ENCODE results near the gene RAP1GDS1.
"Not testable (repeated sequence)": the region's sequence is repeated elsewhere in the genome, so short reads cannot be mapped to it uniquely, and the experiment has no call there.

The RAP1GDS1 gene

DNA sequence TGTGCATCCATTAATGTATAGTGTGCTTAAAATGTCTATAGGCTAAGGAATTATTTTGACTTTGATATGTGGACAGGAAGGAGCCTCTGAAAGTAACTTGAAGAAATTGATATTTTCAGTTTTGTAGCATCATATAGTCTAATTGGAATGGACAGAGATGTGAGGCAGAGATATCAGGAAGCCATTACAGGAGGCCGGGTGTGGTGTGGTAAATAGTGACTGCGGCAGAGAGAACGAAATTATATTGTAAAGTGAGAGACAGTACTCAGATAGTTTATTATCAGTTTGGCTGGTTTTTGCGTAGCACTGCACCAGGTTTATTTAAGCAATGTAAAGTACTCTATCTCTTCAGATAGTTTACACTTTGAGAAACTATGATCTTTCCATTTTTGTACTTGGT lies 98.5 kb downstream of the RAP1GDS1 start:
- no peak for DNase-seq

DNA sequence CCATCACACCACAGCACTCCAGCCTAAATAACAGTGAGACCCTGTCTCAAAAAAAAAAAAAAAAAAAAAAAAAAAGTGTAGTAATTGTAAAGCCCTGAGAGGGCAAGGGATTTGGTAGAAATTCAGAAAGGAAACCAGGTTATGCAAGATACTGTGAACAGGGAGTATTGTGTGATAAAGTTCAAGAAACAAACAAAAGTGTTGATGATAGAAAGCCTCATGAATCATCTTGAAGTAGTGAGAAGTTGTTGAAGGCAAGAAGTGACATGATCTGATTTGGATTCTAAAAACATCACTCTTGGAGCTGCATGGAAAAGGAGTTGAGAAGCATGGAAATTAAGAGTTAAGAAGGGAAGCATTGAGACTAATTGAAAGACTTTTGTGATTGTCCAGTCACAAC lies 102.2 kb downstream of the RAP1GDS1 start:
- no peak for DNase-seq

DNA sequence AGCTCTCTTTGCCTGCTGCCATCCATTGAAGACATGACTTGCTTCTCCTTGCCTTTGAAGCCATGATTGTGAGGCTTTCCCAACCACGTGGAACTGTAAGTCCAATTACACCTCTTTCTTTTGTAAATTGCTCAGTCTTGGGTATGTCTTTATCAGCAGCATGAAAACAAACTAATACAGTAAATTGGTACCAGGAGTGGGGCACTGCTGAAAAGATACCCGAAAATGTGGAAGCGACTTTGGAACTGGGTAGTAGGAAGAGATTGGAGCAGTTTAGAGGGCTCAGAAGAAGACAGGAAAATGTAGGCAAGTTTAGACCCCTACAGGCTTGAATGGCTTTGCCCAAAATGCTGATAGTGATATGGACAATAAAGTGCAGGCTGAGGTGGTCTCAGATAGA lies 105.1 kb downstream of the RAP1GDS1 start:
- not testable (repeated sequence) for DNase-seq

DNA sequence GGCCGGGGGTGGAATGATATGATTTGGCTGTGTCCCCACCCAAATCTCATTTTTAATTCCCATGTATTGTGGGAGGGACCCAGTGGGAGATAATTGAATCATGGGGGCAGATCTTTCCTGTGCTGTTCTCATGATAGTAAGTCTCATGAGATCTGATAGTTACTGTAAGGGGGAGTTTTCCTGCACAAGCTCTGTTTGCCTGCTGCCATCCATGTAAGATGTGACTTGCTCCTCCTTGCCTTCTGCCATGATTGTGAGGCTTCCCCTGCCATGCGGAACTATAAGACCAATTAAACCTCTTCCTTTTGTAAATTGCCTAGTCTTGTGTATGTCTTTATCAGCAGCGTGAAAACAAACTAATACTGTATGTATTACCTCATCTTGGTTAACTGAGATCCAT lies 106.8 kb downstream of the RAP1GDS1 start:
- DNase-seq: not testable (repeated sequence)

DNA sequence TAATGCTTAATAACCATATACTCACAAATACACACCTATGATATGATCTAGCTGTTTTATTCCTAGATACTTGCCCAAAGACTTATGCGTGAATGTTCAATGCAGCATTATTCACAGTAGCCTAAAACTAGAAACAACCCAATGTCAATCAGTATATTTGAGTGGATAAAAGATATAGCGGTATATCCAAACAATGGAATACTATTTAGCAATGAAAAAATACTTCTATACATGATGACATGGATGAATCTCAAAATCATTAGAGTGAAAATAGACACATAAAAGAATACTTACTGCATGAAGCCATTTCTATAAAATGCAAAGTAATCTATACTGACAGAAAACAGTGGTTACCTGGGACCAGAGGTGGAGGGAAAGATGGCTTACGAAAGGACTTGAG lies 108.1 kb downstream of the RAP1GDS1 start:
- DNase-seq: no peak

DNA sequence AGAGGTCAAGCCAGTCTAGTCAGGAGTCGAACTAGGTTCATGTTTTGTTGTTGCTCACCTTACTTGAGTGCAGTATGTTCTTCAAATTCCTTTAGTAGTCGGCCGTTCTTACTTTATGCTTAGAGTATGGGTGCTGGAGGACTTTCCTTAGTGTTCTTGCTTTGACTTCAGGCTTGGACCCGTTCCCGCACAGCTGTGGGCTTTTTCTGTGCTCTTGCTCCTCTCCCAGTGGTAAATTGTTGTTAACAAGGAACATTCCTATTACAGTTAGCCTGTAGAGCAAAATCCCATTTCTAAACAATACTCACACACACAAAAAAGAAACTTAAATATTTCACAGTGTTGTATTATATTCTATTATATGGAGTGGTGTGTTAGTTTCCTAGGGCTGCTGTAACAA lies 113.5 kb downstream of the RAP1GDS1 start:
- no peak for DNase-seq

DNA sequence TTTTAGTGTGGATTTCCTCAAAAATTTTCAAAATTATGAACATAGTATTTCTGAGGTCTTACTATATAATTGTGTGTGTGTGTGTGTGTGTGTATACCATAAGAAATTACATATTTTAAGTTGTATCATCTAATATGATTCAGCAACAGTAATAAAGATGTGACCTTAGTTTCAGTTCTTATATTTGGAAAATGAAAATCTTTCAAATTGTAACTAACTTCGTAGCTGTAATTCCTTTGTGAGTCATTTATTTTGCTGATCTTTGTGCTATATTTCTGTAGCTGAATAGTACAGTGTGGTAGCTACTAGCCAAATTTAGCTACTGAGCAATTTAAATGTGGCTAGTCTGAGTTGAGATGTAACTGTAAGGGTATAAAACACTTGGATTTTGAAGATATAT lies 116.4 kb downstream of the RAP1GDS1 start:
- no peak for DNase-seq

DNA sequence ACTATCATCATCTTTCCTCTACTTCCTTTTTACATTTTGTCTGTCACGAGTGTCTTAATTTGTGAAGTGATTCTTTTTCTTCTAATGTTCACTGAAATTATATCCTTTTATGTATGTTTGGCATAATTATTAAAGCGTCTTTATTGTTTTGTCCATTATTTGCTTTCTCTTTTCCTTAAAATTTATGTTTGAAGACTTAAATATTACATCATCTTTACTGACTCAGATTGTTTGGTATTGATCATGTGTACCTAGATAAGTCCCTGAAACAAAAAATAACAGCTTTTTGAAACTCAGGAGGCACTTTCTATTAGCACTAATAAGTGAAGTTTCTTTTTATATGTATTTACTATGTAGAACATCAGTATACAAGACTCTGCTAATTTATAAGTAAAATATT lies 120.1 kb downstream of the RAP1GDS1 start:
- DNase-seq: no peak

DNA sequence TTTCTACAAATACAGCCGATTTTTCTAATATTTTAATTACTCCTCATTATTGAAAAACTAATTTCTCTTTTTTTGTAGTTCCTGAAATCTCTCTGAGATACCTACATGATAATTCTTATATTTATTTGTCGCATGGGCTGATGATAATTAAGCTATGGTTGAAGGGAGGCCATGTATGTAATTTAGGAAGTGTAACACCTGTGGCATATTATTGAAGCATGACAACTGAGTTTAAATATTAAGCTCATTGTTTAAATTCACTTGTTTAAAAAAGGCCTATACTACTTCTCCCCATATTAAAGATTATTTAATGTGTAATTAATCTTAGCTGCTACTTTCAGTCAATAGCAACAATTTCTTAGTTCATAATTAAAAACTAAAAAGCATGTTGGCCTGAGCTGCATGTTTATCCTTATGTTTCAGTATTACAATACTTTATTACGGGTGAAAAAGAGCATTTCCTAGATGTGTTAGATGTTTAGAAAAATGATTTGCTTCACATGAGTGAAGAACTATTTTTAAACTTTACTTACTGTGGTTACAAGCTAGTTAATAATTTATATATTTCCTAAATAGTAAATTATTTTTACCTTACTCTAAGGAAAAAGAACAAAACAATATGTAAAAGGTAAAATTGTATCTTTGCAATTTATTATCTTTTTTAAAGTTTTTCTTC lies 122.4 kb downstream of the RAP1GDS1 start:
- DNase-seq: no peak

DNA sequence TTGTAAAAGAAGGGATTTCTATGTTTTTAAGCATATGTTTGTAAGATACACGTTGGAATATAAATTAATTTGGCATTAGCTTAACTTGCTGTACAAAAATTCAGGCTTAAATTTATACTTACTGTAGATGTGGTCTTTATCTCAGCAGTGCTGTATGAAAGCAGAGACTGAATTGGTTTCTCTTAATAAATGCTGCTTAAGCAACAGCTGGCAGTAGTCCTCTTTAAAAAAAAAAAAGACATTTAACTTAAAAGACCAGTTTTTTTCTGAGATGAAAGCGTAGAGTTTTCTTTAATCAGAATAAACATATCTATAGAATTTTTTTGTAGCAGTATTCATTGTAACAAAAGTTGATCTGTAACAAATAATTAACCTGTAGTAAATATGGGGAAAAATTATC lies 124.6 kb downstream of the RAP1GDS1 start:
- DNase-seq: no peak

DNA sequence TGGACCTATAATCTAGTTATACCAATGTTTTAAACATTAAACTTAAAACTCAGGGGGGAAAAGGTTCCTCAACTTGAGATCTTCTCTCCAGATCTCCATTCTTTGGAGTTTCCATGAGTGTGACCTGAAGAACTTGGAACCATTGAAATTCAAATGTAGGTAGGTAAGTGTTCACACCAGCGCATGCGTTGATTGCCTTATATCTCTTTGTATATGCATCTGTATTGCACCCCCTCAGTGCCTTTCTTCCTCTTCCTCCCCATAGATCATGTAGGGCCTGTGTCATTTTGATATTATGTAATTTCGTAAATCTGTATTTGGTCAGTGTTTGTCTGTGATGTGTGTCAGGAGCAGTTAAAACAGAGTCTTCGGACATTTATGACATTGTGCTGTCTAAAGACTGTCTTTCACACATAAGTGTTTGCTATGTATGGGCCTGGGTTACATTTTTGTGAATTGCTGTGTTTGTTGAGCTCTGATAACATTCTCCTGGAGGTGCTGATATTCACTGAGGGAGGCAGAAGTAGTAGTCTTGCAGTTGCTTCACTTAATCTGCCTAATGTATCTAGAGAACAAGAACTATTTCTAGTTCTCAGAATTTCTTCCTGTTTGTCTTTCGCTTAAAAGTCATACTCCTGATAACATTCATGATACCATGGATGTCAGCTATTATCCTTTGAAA lies 126.3 kb downstream of the RAP1GDS1 start:
- DNase-seq: no peak

DNA sequence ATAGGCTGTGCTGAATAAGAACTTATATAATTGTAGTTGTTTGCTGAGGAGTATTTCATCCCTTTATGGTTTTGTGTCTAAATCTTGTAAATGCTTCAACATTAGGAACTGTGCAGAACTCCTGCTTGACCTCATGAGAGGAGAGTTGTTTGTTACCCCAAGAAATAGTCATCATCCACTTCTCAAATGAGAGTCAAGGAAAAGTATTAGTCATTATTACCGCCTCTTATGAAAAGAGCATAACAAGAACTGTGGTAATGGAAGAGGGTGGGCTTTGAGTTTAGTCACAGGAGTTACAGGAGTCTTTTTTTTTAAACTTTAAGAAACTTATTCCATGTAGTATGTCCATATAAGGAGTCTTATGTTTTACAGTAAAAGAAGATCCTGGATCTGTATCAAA lies 132.9 kb downstream of the RAP1GDS1 start:
- no peak for DNase-seq

DNA sequence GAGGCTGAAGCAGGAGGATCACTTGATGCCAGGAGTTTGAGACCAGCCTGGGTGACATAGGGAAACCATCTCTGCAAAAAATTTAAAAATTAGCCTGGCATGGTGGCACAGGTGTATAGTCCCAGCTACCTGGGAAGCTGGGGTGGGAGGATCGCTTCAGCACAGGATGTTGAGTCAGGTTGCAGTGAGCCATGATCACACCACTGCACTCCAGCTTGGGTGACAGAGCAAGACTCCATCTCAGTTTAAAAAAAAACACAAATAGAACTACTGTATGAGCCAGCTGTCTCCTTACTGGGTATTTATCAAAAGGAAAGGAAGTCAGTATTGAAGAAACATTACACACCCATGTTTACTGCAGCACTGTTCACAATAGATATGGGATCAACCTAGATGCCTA lies 138.7 kb downstream of the RAP1GDS1 start:
- DNase-seq: no peak

DNA sequence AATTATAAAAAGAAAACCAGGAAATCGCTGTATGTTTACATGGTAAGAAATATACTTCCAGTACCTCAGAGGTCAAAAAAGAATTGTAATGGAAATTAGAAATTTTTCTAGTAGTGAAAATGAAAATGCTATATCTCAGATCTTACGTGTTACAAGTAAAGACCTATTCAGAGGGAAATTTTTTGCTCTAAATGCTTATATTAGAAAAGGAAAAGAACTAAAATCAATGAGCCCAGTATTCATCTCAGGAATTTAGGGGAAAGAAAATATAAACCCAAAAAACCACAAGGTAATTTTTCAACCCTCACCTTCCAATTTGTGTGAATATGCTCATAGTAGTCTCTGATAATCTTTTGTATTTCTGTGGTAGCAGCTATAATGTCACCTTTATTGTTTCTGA lies 145.6 kb downstream of the RAP1GDS1 start:
- no peak for DNase-seq

DNA sequence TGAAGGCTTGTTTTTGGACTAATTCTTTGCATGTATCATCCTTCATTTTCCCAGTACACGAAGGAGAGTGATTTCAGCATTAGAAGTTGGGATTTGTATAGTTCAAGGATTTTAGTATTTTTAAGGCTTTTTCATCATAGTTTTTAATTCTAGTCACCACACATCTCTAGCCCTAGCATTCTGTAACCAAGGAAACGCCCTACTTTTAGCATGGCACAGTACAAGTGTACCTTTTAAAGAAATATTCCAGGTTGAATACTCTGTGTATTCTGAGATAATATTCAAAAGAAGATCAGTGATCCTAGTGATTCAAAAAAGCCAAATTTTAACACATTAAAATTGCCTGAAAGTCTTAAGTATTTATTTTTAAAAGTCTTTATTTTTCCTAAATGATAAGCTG lies 150.5 kb downstream of the RAP1GDS1 start:
- DNase-seq: no peak

DNA sequence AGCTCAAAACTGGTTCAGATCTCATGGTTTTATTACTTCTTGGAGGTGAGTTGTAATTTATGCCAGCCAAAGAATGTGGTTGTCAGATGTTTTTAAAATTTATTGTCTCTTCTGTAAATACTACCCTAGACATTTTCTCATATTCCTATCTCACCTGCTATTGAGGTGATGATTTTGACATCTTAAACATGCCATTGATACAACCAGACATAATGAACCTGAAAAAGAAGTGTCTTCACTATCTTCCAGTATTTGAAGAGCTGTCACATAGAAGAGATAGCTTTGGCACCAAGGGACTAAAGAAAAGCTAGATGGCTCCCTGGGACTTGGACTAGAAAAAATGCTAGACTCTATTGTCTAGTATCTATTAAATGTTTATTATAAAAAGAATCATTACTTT lies 155.7 kb downstream of the RAP1GDS1 start:
- no peak for DNase-seq

DNA sequence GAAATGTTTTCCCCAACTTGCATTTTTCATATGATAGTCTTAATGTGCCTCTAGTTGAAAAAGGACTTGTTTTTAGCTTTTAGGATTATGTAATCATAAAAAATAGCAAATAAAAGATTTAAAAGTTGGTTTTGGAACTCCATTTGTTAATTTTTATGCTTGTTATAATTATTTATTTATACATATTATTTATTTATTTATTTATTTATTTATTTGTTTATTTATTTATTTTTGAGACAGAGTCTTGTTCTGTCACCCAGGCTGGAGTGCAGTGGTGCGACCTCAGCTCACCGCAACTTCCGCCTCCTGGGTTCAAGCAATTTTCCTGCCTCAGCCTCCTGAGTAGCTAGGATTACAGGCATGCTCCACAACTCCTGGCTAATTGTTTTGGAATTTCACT lies 159.0 kb downstream of the RAP1GDS1 start:
- not testable (repeated sequence) for DNase-seq

DNA sequence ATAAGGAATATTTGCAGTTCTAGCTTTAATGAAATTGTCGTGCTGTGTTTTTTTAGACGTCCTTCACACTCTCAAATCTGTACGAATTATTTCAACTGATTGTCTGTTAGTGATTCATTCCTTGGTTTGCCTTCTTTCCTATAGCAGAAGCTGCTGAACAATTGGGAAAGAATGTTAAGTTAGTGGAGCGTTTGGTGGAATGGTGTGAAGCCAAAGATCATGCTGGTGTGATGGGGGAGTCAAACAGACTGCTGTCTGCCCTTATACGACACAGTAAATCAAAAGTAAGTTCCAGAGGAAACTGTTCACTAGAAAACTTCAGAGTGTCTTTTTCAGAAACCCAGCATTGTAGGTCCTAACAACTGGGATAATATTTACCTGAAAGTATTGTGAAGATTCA lies 159.9 kb downstream of the RAP1GDS1 start:
- DNase-seq: no peak

DNA sequence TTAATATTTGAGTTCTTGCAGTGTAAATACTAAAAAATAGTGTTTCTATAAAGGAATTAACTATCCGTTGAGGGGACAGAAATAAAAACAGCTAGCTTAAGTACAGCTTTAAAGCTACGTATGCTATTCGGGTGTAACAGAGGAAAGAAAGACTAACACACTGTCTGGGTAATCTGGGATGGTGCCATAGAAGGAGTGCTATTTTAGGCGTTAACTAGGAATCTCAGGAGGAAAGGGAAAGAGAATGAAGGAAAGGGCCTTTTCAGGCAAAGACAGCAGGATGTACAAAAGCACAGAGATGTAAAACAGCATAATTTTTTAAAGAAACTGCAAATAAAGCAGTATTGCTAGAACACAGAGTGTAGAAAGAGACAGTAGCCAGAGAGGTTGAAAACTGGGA lies 161.8 kb downstream of the RAP1GDS1 start:
- no peak for DNase-seq

DNA sequence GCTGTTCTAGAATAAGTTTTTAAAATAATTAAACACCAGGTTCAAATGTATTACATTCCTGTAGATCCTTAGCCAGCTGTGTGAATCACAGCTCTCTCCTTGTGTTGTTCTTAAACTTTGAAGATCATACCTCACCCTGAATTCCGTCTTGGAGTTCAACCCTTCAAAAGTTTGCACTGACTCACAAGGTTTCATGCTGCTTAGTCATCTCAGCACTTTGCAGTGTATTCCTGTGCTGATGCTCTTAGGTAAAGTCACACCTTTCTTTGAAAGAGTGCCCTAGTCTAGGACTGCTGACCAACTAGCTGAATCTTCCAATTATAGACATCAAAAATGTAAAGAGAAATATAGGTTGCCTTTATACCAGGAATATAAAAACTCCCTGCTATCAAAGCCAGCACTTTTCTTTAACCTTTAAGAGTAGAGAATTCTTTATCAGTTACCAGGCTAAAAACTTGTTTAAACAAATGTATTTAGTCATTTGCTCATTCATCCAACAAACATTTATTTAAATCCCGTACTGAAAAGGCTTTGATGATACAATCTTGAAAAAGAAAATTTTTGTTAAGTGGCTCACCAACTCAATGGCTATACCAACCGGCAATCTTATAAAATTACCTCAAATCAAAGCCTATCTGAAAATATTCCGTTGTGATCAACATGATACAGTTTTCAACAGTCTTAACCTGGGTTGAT lies 169.7 kb downstream of the RAP1GDS1 start:
- no peak for DNase-seq

DNA sequence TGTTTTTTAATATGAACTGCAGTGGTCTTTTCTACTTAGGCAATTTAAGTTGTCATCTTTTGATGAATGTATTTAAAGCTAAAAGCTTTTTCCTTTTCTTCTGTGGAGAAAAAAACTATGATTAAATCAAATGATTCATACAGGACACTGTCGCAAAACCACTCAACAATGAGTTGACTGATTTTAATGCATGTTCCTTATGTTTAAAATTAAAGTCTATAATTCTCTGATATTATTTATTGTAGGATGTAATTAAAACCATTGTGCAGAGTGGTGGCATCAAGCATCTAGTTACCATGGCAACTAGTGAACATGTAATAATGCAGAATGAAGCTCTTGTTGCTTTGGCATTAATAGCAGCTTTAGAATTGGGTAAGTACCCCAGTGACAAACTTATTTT lies 172.5 kb downstream of the RAP1GDS1 start:
- no peak for DNase-seq

DNA sequence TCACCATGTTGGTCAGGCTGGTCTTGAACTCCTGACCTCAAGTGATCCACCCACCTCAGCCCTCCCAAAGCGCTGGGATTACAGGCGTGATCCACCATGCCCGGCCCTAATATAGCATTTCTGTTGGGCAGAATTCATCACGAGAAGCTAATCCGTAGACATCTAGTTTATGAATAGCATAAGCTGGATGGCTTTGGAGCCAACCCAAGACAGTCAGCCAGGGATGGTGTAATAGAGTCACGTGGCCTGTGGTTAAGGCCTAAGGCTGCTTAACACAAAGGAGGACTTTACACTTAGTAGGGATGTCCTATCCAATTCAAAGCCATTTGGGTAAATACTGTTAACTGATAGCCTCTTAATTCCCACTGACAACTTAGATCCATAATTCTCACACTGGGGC lies 173.6 kb downstream of the RAP1GDS1 start:
- no peak for DNase-seq

DNA sequence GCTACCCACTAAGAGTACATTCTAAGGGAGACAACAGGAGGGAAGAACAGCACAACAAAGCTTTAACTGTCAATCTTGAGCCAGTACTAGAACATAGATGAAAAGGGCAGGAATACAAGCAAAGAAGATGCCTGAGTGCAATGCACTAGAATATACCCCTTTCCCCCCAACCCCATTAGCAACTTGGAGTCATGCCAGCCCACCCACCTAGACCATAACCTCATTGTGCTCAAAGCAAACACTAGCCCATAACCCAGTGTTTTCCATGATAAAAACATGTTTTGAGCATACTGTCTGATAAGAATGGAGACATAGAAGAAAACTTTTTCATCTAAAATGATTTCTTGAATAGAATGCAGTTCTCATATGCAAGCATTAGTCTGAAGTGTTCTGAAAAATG lies 183.2 kb downstream of the RAP1GDS1 start:
- DNase-seq: no peak
